GM21786 (cell line): ENCODE measurements around the gene SLC2A6.
A peak's percentile ranks its signal among the peaks of the same experiment; 100 is the strongest.
"Not testable (repeated sequence)": the region's sequence is repeated elsewhere in the genome, so short reads cannot be mapped to it uniquely, and the experiment has no call there.

Source experiments
- ATAC-seq: cut with Tn5 transposase; IDR thresholded peaks from one replicate; pipeline ENCODE4 v1.9.1; 2021; ENCODE audit not compliant: unreplicated experiment

Gene SLC2A6

GRCh38 chr9:133463234-133463863 is 15.6 kb downstream of the SLC2A6 start:
- ATAC-seq: no peak

GRCh38 chr9:133461975-133462374 is 16.9 kb downstream of the SLC2A6 start:
- ATAC-seq: no peak

GRCh38 chr9:133460405-133461175 is 18.3 kb downstream of the SLC2A6 start:
- peak; percentile 25 for ATAC-seq

GRCh38 chr9:133459476-133460404 is 19.2 kb downstream of the SLC2A6 start, which contains the start of gene CACFD1:
Gene CACFD1 (plus strand): TSS chr9:133459978. CDS start chr9:133460067, 89 bp downstream.
- ATAC-seq: peak; percentile 70

- ATAC-seq: no peak
Measured at GRCh38 chr9:133458643-133459312, 20.1 kb downstream of the SLC2A6 start.

GRCh38 chr9:133457748-133458147 is 21.2 kb downstream of the SLC2A6 start:
- no peak for ATAC-seq

GRCh38 chr9:133457233-133457632 is 21.7 kb downstream of the SLC2A6 start:
- ATAC-seq: no peak

- ATAC-seq: no peak
Measured at GRCh38 chr9:133456409-133456808, 22.5 kb downstream of the SLC2A6 start.

GRCh38 chr9:133455936-133456335 is 23.0 kb downstream of the SLC2A6 start:
- ATAC-seq: no peak

GRCh38 chr9:133454943-133455673 is 23.8 kb downstream of the SLC2A6 start:
- no peak for ATAC-seq

GRCh38 chr9:133454325-133454724 is 24.6 kb downstream of the SLC2A6 start:
- ATAC-seq: no peak

GRCh38 chr9:133453651-133454050 is 25.2 kb downstream of the SLC2A6 start:
- no peak for ATAC-seq

GRCh38 chr9:133452562-133452961 is 26.3 kb downstream of the SLC2A6 start:
- ATAC-seq: no peak

- not testable (repeated sequence) for ATAC-seq
Measured at GRCh38 chr9:133451865-133452264, 27.0 kb downstream of the SLC2A6 start.

- ATAC-seq: no peak
Measured at GRCh38 chr9:133449760-133450159, 29.1 kb downstream of the SLC2A6 start.

- ATAC-seq: no peak
Measured at GRCh38 chr9:133448487-133448972, 30.4 kb downstream of the SLC2A6 start.

- no peak for ATAC-seq
Measured at GRCh38 chr9:133445293-133445969, 33.5 kb downstream of the SLC2A6 start.

GRCh38 chr9:133443982-133444381 is 34.9 kb downstream of the SLC2A6 start:
- no peak for ATAC-seq

- no peak for ATAC-seq
Measured at GRCh38 chr9:133443248-133443647, 35.7 kb downstream of the SLC2A6 start.
